ENCODE data around the gene PROSER2.
A peak's percentile ranks its signal among the peaks of the same experiment; 100 is the strongest.

The PROSER2 gene, protein sequence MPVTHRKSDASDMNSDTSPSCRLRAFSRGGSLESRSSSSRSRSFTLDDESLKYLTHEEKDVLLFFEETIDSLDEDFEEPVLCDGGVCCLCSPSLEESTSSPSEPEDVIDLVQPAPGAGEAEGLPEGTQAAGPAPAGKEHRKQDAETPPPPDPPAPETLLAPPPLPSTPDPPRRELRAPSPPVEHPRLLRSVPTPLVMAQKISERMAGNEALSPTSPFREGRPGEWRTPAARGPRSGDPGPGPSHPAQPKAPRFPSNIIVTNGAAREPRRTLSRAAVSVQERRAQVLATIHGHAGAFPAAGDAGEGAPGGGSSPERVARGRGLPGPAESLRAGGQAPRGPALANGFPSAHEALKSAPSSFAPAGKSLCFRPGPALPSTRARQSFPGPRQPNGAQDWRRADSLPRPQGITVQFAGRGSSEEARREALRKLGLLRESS

DNA sequence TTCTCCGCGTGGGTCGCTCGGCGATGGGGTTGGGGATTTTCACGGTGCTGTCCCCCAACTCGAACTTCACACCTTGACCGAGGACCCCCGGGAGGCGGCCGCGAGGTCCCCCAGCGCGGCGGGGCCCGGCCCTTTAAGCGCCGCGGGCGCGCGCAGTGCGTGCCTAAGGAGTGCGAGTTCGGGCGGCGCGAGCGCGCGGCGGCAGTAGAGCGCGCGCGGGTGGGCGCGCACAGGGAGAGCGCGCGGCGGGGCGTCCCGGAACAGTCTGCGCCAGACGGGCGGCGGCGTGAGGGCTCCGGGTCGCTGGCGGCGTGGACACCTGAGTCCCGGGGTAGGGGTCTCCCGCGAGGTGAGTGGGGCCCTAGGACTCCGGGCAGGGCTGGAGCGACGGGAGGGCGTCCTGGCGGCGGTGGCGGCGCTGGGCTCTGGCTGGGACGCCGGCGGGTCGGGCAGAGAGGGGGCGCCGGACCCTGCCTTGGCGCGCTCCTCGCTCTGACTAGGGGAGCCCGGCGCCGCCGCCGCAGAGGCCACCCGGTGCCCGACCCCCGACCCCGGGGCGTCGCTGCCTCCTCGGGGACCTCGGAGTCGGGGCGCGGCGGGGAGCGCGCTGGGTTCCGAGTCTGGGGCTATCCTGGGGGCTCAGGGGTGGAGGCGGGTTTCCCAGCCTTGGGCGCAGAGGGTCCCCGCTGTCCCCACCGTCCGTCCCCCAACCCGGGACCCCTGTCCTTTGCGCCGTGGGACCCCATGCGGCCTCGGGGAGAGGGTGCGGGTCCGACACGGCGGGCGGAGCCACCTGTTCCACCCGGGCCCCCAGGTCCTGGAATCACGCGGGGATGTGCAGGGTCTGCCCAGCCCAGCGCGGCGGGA is at the start of gene PROSER2:
Gene PROSER2 (plus strand): TSS at position 235 of the 867 bp plus-strand sequence. CDS start 28,722 bp downstream, outside the sequence.
- no peaks in the 10 kb centered on the region for H3K9me3 ChIP-seq

DNA sequence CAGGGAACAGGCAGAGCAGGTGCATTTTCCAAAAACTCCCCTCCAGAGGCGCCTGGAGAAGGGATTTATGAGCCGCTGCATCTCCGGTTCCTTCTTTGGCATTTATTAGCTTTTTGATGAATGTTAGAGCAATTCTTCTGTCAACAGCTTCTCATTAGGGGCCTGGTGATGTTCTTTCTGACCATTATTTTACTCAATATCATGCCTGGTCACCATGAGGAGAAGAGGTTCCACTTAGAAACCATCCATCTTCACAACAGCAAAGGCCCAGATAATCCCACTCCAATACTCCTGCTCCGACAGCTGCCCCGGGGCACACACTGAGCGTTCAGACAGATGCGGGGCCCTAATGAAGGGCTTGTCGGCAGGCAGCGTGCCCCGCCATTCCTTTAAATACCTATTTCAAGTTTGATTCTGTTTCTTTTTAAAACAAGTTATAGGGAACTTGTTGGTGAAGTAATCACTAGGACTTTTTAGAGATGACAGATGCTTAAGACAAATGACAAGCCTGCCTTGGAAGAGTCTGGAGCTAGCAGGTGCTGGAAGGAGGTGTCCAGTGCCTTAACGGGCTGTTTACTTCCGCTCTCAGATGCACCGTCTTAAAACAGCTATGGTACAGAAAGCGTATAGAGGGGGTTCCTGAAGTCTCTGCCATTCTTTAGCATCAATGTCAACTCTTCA is 49.3 kb upstream of the PROSER2 start:
- in situ Hi-C loops (cut with MboI; ENCODE audit: low sequenced_read_pairs) = no loop called here
- no peak overlapping the region for H3K4me3 ChIP-seq

More for the DNA sequence above, at the start of gene PROSER2:
- Histone ChIP-seq H3K27me3 (ENCODE audit: low read depth) (no peaks in the 10 kb centered on the region), H3K4me1 (peaks cover 21% of the 10 kb centered on the region), H3K4me3 (peak within 1 kb of the TSS; percentile 80), H3K36me3 (replicated peaks) (no peaks in the 10 kb centered on the region)
- in situ Hi-C loops (cut with MboI; ENCODE audit: low sequenced_read_pairs) = no loop called here
- DNase-seq (ENCODE audit: low spot score in 2 of 2) = peak; percentile 40 to 73

DNA sequence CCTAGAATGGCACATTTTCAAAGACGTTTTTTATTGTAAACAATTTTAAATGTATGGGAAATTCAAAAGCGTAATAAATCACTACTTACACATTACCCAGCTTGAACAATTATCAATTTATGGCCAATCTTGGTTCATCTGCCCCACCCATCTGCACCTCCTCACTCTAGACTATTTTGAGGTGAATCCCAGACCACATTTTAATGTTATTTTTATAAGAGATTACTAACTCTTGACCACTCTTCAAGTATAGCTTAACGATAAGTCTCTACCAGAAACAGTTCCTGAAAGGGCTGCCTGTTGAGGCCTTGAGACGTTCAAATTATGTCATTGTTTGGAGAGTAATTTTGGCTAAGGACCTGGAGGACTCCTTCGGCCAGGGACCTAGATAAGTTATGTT is 47.7 kb upstream of the PROSER2 start:
- H3K4me1 ChIP-seq = peaks cover 5% of the 10 kb centered on the region
- H3K9me3 ChIP-seq = no peaks in the 10 kb centered on the region
- in situ Hi-C loops (cut with MboI; ENCODE audit: low sequenced_read_pairs) = no loop called here
- H3K27me3 ChIP-seq (ENCODE audit: low read depth) = no peaks in the 10 kb centered on the region
- no peak for DNase-seq (ENCODE audit: low spot score in 2 of 2)
- no peak overlapping the region for H3K4me3 ChIP-seq
- H3K36me3 ChIP-seq (replicated peaks) = no peaks in the 10 kb centered on the region

More for the DNA sequence above, 49.3 kb upstream of the PROSER2 start:
- no peaks in the 10 kb centered on the region for H3K36me3 ChIP-seq (replicated peaks)
- no peaks in the 10 kb centered on the region for H3K27me3 ChIP-seq (ENCODE audit: low read depth)
- peak; percentile 73 to 74 for DNase-seq (ENCODE audit: low spot score in 2 of 2)
- H3K4me1 ChIP-seq = peaks cover 5% of the 10 kb centered on the region
- H3K9me3 ChIP-seq = no peaks in the 10 kb centered on the region

DNA sequence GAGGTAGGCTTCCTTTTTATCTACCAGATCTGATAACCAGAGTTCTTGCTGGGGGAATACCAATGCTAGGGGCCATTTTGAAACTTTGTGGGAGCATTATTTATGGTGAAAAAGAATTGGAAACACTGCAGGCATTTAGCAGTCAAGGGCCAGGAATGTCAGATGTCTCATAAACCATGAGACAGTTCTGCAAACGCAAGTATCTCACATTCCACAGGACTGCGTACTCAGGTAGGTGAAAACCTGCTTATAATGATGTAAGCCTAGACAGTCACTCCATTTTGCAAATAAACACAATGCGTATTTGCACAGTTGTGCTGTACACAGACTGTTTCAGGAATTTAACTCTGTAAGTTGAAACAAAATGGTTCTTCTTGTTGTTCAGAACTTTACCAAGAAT is 47.1 kb upstream of the PROSER2 start:
- Histone ChIP-seq H3K27me3 (ENCODE audit: low read depth) (no peaks in the 10 kb centered on the region), H3K9me3 (no peaks in the 10 kb centered on the region), H3K4me1 (peaks cover 5% of the 10 kb centered on the region), H3K36me3 (replicated peaks) (no peaks in the 10 kb centered on the region), H3K4me3 (no peak overlapping the region)
- in situ Hi-C loops (cut with MboI; ENCODE audit: low sequenced_read_pairs) = no loop called here
- DNase-seq (ENCODE audit: low spot score in 2 of 2) = no peak

DNA sequence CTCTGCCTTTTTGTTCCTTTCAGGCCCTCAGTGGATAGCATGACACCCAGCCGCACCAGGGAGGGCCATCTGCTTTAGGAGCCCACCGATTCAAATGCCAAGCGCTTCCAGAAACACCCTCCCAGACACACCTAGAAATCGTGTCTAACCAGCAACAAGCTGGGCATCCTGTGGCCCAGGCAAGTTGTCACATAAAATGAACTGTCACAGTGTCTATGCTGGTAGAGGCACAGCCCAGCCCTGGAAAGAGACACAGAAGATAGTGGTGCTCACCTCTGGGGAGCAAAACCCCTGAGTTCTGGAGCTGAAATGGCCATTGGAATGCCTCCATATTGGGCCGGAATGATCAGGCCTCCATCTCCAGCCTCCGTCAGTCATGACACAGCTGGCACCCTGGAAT is 42.0 kb upstream of the PROSER2 start:
- Histone ChIP-seq H3K4me1 (no peaks in the 10 kb centered on the region), H3K27me3 (ENCODE audit: low read depth) (0 out of 2 replicates have a peak, but pooled peaks cover 3% of the 10 kb centered on the region), H3K9me3 (no peaks in the 10 kb centered on the region), H3K4me3 (no peak overlapping the region), H3K36me3 (replicated peaks) (no peaks in the 10 kb centered on the region)
- DNase-seq (ENCODE audit: low spot score in 2 of 2) = no peak
- in situ Hi-C loops (cut with MboI; ENCODE audit: low sequenced_read_pairs) = no loop called here

DNA sequence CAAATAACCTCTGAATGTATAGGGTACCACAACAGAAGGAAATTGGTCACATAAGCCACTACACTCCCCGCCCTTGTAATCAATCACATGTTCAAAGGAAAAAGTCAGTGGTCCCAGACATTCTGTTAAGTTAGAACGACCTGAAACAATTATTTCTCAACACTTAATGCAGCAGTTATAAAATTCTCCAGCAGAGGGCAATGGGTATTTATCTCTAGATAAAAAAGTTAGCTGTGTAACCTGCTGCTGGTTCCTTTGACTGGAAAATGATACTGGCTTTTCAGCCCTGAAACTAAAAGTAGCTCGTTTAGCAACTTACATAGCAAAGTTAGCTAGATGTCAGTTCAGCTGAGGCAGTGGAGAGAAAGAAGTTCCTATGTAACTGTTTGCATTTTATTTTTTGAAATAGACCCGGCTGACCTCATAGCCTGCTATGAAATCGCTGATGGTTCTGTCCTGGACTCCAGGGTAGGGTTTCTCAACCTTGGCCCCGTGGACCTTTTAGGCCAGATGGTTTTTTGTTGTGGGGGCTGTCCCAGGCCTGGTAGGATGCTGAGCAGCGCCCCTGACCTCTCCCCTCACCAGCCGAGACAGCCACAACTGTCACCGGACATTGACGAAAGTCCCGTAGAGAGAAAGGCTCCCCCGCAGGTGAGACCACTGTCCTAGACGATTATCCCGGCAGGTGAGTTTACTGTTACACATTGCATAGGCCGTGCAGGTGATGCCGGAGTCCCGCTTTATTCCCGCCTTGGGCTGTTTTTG is 40.2 kb upstream of the PROSER2 start:
- no peaks in the 10 kb centered on the region for H3K4me1 ChIP-seq
- in situ Hi-C loops (cut with MboI; ENCODE audit: low sequenced_read_pairs) = no loop called here
- H3K9me3 ChIP-seq = no peaks in the 10 kb centered on the region
- no peaks in the 10 kb centered on the region for H3K36me3 ChIP-seq (replicated peaks)
- DNase-seq (ENCODE audit: low spot score in 2 of 2) = peak; percentile 34 to 53
- H3K4me3 ChIP-seq = no peak overlapping the region
- 0 out of 2 replicates have a peak, but pooled peaks cover 4% of the 10 kb centered on the region for H3K27me3 ChIP-seq (ENCODE audit: low read depth)

DNA sequence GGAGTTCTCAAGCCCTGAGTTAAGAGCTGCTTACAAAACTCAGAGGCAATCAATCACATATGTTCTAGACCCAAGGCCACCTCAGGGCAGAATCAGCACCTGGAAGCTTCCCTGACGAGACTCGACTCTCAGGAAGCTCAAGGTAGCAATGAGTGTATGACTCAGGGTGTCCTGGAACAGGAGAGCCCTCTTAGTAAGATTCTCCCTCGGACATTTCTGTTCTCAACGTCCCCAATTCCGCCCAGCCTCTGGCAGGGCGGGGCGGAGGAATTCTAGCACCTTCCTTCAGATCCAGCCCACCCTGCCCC is 39.6 kb upstream of the PROSER2 start:
- Histone ChIP-seq H3K27me3 (ENCODE audit: low read depth) (0 out of 2 replicates have a peak, but pooled peaks cover 7% of the 10 kb centered on the region), H3K4me3 (no peak overlapping the region), H3K9me3 (no peaks in the 10 kb centered on the region), H3K4me1 (no peaks in the 10 kb centered on the region), H3K36me3 (replicated peaks) (no peaks in the 10 kb centered on the region)
- in situ Hi-C loops (cut with MboI; ENCODE audit: low sequenced_read_pairs) = no loop called here
- no peak for DNase-seq (ENCODE audit: low spot score in 2 of 2)

DNA sequence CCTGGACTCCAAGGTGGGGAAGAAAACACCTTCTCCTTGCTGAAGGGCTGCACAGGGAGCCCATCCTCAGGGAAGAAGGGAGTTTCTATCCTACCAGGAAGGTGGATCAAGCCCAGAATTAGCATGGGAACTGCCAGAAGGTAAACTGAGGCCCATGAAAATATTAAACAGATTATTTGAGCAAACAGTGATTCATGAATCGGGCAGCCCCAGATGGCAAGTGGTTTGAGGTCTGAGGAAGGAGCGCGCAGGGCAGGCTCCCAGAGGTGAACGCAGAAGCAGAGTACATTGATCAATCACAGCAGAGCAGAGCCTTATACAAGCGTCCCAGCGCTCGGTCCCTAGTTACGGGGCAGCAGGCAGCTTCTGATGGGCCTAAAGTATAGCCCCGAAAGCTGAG is 35.8 kb upstream of the PROSER2 start:
- in situ Hi-C loops (cut with MboI; ENCODE audit: low sequenced_read_pairs) = no loop called here
- Histone ChIP-seq H3K27me3 (ENCODE audit: low read depth) (peaks cover 24% of the 10 kb centered on the region), H3K4me3 (no peak overlapping the region), H3K9me3 (no peaks in the 10 kb centered on the region), H3K4me1 (no peaks in the 10 kb centered on the region), H3K36me3 (replicated peaks) (no peaks in the 10 kb centered on the region)
- no peak for DNase-seq (ENCODE audit: low spot score in 2 of 2)

DNA sequence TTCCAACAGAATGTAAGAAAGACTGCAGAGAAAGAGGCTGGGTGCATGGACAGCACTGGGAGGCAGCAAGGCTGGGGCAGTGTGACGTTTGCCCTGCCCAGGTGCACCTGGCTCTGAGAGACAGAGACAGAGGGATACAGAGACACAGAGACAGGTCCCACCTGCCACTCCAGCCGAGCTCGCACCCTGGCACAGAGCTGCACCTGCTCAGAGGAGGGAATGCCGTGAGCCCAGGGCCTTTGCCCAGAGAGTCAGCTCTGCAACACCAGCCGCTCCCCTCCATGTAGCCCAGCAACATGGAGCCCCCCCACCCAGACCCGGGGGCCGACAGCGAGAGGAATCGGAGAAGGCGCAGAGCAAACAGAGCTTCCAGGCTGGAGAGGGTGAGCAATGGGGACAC is 35.3 kb upstream of the PROSER2 start:
- Histone ChIP-seq H3K27me3 (ENCODE audit: low read depth) (peaks cover 24% of the 10 kb centered on the region), H3K9me3 (no peaks in the 10 kb centered on the region), H3K4me3 (no peak overlapping the region), H3K36me3 (replicated peaks) (no peaks in the 10 kb centered on the region), H3K4me1 (no peaks in the 10 kb centered on the region)
- DNase-seq (ENCODE audit: low spot score in 2 of 2) = no peak
- in situ Hi-C loops (cut with MboI; ENCODE audit: low sequenced_read_pairs) = no loop called here

DNA sequence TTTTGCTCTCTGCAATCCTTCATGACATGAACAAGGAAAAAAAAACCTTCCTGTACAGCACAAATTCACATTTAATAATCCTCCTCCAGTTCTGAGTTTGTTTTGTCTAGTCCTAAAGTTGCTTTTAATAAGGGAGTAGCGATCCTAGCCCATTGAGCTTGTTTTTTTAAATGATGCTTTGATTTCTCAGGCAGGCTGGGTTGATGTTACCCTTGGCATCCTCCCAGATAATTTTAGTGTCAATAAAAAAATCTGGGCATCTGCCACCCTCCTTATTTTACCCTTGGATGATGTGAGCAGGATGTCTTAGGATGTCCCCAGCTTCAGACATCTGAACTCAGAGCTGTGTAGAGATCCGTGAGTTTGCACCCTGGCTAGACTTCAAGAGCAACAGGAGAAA is 33.9 kb upstream of the PROSER2 start:
- Histone ChIP-seq H3K9me3 (no peaks in the 10 kb centered on the region), H3K36me3 (replicated peaks) (no peaks in the 10 kb centered on the region), H3K27me3 (ENCODE audit: low read depth) (peaks cover 24% of the 10 kb centered on the region), H3K4me1 (no peaks in the 10 kb centered on the region), H3K4me3 (no peak overlapping the region)
- in situ Hi-C loops (cut with MboI; ENCODE audit: low sequenced_read_pairs) = no loop called here
- no peak for DNase-seq (ENCODE audit: low spot score in 2 of 2)

DNA sequence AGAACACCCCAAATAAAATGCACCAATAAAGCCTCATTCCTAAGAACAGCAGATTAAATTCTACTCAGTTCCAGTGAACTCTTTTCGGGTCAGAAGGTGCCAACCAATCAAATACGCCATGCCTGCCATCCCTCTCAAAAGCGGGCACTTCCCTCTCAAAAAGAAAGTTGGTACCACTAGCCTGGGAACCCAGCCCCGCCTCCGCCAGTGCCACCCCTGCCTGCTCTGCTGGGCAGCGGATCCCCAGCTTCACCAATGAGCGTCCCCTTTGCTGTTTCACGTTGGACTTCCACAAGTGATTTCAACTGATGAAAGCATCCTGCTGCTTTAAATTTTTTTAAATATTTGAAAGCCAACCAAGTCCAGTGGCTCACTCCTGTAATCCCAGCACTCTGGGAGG is 33.2 kb upstream of the PROSER2 start:
- Histone ChIP-seq H3K4me3 (no peak overlapping the region), H3K4me1 (no peaks in the 10 kb centered on the region), H3K27me3 (ENCODE audit: low read depth) (peaks cover 22% of the 10 kb centered on the region), H3K9me3 (no peaks in the 10 kb centered on the region), H3K36me3 (replicated peaks) (no peaks in the 10 kb centered on the region)
- in situ Hi-C loops (cut with MboI; ENCODE audit: low sequenced_read_pairs) = loop anchor here (5.0 kb wide), 1 partner anchor 197 kb away; no protein-coding TSS in a partner anchor
- no peak for DNase-seq (ENCODE audit: low spot score in 2 of 2)

DNA sequence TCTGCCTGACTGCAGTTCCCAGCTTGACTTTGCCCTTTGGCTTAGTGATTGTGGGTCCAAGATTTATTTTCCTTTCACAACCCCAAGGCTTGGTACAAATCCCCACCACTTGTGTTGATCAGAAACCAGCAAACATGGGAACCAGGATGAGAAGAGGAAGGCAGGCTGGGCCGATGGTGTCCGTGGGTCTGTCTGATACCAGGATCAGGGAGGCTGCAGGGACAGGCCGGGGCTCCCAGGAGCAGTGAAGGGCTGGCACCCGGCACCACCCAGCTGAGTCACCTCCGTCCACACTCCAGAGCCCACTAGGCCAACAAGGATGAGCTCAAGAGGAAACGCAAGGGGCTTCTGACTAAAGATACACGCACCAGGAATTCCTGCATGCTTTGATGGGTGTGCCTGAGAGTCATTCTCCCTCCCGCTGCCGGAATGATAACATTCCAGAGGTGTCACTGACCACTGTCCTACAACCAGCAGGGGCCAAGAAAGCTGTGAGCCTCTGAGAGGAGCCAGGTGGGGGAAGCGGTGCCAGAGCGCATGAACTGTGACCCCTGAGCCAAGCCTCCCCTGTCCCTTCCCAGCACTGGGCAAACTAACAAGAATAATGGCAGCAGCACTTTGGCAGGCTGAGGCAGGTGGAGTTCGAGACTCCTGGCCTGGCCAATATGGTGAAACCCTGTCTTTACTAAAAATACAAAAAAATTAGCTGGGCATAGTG is 29.2 kb upstream of the PROSER2 start:
- peaks cover 17% of the 10 kb centered on the region for H3K27me3 ChIP-seq (ENCODE audit: low read depth)
- H3K9me3 ChIP-seq = no peaks in the 10 kb centered on the region
- H3K36me3 ChIP-seq (replicated peaks) = no peaks in the 10 kb centered on the region
- H3K4me1 ChIP-seq = peaks cover 3% of the 10 kb centered on the region
- H3K4me3 ChIP-seq = no peak overlapping the region
- in situ Hi-C loops (cut with MboI; ENCODE audit: low sequenced_read_pairs) = loop anchor here (5.0 kb wide), 1 partner anchor 193 kb away; no protein-coding TSS in a partner anchor
- DNase-seq (ENCODE audit: low spot score in 2 of 2) = no peak

Measured in HAP-1 (cell line).